Thyroid gland (tissue), 4 donors: Measurements from ENCODE around the gene DNM2. TPM values are rescaled to one million over a fixed set of nuclear protein-coding genes. Genes with fewer than 3 reads are reported as not detected.
A peak's percentile ranks its signal among the peaks of the same experiment; 100 is the strongest.

ENCODE experiments used
- DNase-seq, 2 donors: peaks; one replicate each; pipeline ENCODE4 v3.0.0-alpha.2; 2019
- H3K27ac ChIP-seq, 3 donors: fragments of 200-600 bp; sonication (generic); 1 replicate in 2 of 3; 2 replicates in 1 of 3; pipeline ENCODE4 v1.5.1; 2016 to 2019; ENCODE audit warnings: mild to moderate bottlenecking in 1 of 3, moderate library complexity in 1 of 3
- H3K27me3 ChIP-seq: fragments of 200-600 bp; sonication (generic); one replicate; pipeline ENCODE4 v1.5.1; 2019
- H3K36me3 ChIP-seq, 2 donors: fragments of 200-600 bp; sonication (generic); one replicate each; pipeline ENCODE4 v1.5.1; 2016 to 2019
- H3K4me1 ChIP-seq, 2 donors: fragments of 200-600 bp; sonication (generic); one replicate each; pipeline ENCODE4 v1.5.1; 2017 to 2019
- H3K4me3 ChIP-seq, 3 donors: fragments of 200-600 bp; sonication (generic); replicated peaks in 1 of 3; 1 replicate in 2 of 3; 2 replicates in 1 of 3; pipeline ENCODE4 v1.5.1; 2016; ENCODE audit warnings: mild to moderate bottlenecking in 1 of 3
- H3K9me3 ChIP-seq: fragments of 200-600 bp; sonication (generic); one replicate; pipeline ENCODE4 v1.5.1; 2017
- POLR2A ChIP-seq, 2 donors: fragments of 450-650 bp; IDR thresholded peaks; one replicate each; pipeline ENCODE4 v1.6.1; 2017; ENCODE audit warnings: antibody characterized with exemption in 2 of 2, mild to moderate bottlenecking in 2 of 2, moderate library complexity in 1 of 2
- WGBS, 2 donors: methylation state at CpG; one replicate each; pipeline ENCODE4 v1.1.5; 2017; 5-methylcytosine and 5-hydroxymethylcytosine counted together
- intact Hi-C: fragments of 100-400 bp; cut with DNase I; formaldehyde crosslinking; loops from one replicate; pipeline ENCODE4 v1.15.1; 2023
- total RNA-seq, 4 donors: library from RNA; depleted of rRNA; stranded (reverse); fragments of >200 nt; gene quantifications; one replicate each; pipeline ENCODE4 v1.2.3, GENCODE V29; 2016
- TF ChIP-seq, protein P1 (sequence below), 6 experiments: fragments of 200-600 bp in 3 of 6; fragments of 450-650 bp in 3 of 6; sonication (generic) in 3 of 6; IDR thresholded peaks; one replicate each; pipeline ENCODE4 v1.5.1; 2016 to 2019; ENCODE audit warnings: antibody characterized with exemption in 6 of 6, mild to moderate bottlenecking in 2 of 6, inconsistent platforms in 1 of 6, moderate library complexity in 1 of 6

Gene DNM2
- total RNA-seq, 4 donors from 2014 or later = 95.1 to 155 (median 120) TPM

GRCh38 chr19:10766049-10766623, 48.3 kb downstream of the DNM2 start:
- H3K36me3 ChIP-seq = peaks cover 0 to 3% of the 10 kb centered on the region in 2 donors
- WGBS, 2 donors = 69 to 71% methylated on average over 7 to 9 of the region's 9 CpGs
- no peak for TF ChIP-seq POLR2A (IDR thresholded peaks at IDR 0.05)
- TF ChIP-seq, protein P1, sequence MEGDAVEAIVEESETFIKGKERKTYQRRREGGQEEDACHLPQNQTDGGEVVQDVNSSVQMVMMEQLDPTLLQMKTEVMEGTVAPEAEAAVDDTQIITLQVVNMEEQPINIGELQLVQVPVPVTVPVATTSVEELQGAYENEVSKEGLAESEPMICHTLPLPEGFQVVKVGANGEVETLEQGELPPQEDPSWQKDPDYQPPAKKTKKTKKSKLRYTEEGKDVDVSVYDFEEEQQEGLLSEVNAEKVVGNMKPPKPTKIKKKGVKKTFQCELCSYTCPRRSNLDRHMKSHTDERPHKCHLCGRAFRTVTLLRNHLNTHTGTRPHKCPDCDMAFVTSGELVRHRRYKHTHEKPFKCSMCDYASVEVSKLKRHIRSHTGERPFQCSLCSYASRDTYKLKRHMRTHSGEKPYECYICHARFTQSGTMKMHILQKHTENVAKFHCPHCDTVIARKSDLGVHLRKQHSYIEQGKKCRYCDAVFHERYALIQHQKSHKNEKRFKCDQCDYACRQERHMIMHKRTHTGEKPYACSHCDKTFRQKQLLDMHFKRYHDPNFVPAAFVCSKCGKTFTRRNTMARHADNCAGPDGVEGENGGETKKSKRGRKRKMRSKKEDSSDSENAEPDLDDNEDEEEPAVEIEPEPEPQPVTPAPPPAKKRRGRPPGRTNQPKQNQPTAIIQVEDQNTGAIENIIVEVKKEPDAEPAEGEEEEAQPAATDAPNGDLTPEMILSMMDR (IDR thresholded peaks at IDR 0.05) = no peak
- H3K27me3 ChIP-seq = no peaks in the 10 kb centered on the region
- intact Hi-C loops = loop anchor here (5.0 kb wide), 2 partner anchors 49 to 96 kb away; partner anchors contain the start of gene DNM2
- H3K9me3 ChIP-seq = no peaks in the 10 kb centered on the region
- H3K27ac ChIP-seq = peak overlapping the region in 2 of 3 donors; percentile 68 to 76
- peak; percentile 74 to 76 for DNase-seq
- no peak overlapping the region for H3K4me3 ChIP-seq
- H3K4me1 ChIP-seq = peaks cover 33 to 81% of the 10 kb centered on the region in 2 donors

- Histone ChIP-seq H3K27me3 (no peaks in the 10 kb centered on the region), H3K9me3 (no peaks in the 10 kb centered on the region), H3K4me1 (peaks cover 32 to 80% of the 10 kb centered on the region in 2 donors), H3K27ac (peak overlapping the region in 2 of 3 donors; percentile 68 to 76), H3K4me3 (no peak overlapping the region), H3K36me3 (no peaks in the 10 kb centered on the region)
- WGBS, 2 donors = 14 to 24% methylated on average over 4 to 6 of the region's 10 CpGs
- DNase-seq = peak; percentile 63 to 70
- no peak for TF ChIP-seq POLR2A (IDR thresholded peaks at IDR 0.05)
- TF ChIP-seq, protein P1 (IDR thresholded peaks at IDR 0.05) = no peak
- intact Hi-C loops = loop anchor here (5.0 kb wide), 2 partner anchors 49 to 96 kb away; partner anchors contain the start of gene DNM2
Observed at GRCh38 chr19:10766671-10767201, 48.9 kb downstream of the DNM2 start.

DNA sequence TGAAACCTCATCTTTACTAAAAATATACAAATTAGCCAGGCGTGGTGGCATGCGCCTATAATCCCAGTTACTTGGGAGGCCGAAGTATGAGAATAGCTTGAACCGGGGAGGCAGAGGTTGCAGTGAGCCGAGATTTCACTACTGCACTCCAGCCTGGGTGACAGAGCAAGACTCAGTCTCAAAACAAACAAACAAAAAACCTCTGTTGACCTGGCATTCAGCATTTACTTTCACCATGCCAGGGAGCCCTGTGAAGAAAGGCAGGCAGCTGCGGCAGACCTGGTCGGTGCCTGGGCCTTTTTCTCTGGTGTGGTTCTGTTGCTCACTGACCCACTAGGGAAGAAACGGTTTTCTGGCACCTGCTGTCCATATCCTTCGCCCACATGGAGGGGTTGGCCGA, 49.8 kb downstream of the DNM2 start:
- Histone ChIP-seq H3K4me3 (no peak overlapping the region), H3K4me1 (peaks cover 23 to 70% of the 10 kb centered on the region in 2 donors), H3K9me3 (no peaks in the 10 kb centered on the region), H3K27me3 (no peaks in the 10 kb centered on the region), H3K36me3 (peaks cover 2 to 5% of the 10 kb centered on the region in 2 donors), H3K27ac (no peak overlapping the region)
- WGBS, 2 donors = 94 to 96% methylated on average over 8 to 10 of the region's 10 CpGs
- DNase-seq = no peak
- intact Hi-C loops = loop anchor here (5.0 kb wide), 2 partner anchors 50 to 95 kb away; partner anchors contain the start of gene DNM2
- no peak for TF ChIP-seq POLR2A (IDR thresholded peaks at IDR 0.05)
- TF ChIP-seq, protein P1 (IDR thresholded peaks at IDR 0.05) = no peak

GRCh38 chr19:10768369-10768768, 50.5 kb downstream of the DNM2 start:
- no peak for DNase-seq
- 85 to 92% methylated on average over 10 to 11 of the region's 11 CpGs for WGBS, 2 donors
- intact Hi-C loops = loop anchor here (5.0 kb wide), 2 partner anchors 51 to 94 kb away; partner anchors contain the start of gene DNM2
- H3K4me3 ChIP-seq = no peak overlapping the region
- no peak overlapping the region for H3K27ac ChIP-seq
- no peaks in the 10 kb centered on the region for H3K27me3 ChIP-seq
- no peak for TF ChIP-seq POLR2A (IDR thresholded peaks at IDR 0.05)
- TF ChIP-seq, protein P1 (IDR thresholded peaks at IDR 0.05) = no peak
- H3K9me3 ChIP-seq = no peaks in the 10 kb centered on the region
- H3K36me3 ChIP-seq = peaks cover 7 to 9% of the 10 kb centered on the region in 2 donors
- H3K4me1 ChIP-seq = peaks cover 23 to 64% of the 10 kb centered on the region in 2 donors

- Histone ChIP-seq H3K9me3 (no peaks in the 10 kb centered on the region), H3K27ac (peak overlapping the region in 2 of 3 donors; percentile 48 to 65), H3K36me3 (peaks cover 9 to 13% of the 10 kb centered on the region in 2 donors), H3K4me1 (peaks cover 23 to 60% of the 10 kb centered on the region in 2 donors), H3K4me3 (no peak overlapping the region), H3K27me3 (no peaks in the 10 kb centered on the region)
- intact Hi-C loops = loop anchor here (5.0 kb wide), 2 partner anchors 52 to 93 kb away; partner anchors contain the start of gene DNM2
- DNase-seq = no peak
- TF ChIP-seq, protein P1 (IDR thresholded peaks at IDR 0.05) = no peak
- TF ChIP-seq POLR2A (IDR thresholded peaks at IDR 0.05) = no peak
- WGBS, 2 donors = 88 to 89% methylated on average over 3 to 5 of the region's 6 CpGs
Observed at GRCh38 chr19:10768936-10769335, 51.1 kb downstream of the DNM2 start.
